Astrocyte (in vitro differentiated cells and primary cell): Measurements from ENCODE around the gene MS4A4A. TPM values are rescaled to one million over a fixed set of nuclear protein-coding genes. Genes with fewer than 3 reads are reported as not detected.

Experiments
- DNase-seq: peaks from one replicate; pipeline ENCODE4 v3.0.0-alpha.2; 2010; ENCODE audit warnings: low read depth
- FAIRE-seq: peaks from 2 replicates; lab custom pipeline; 2011; peaks lifted over from hg19 to GRCh38; lab: Jason Lieb, UNC
- H2AFZ ChIP-seq: 2 replicates; pipeline ENCODE4 v1.6.0; 2012; ENCODE audit warnings: low read depth, low read length, inconsistent platforms
- H3K27ac ChIP-seq: 2 replicates; pipeline ENCODE4 v1.5.1; 2011; ENCODE audit warnings: low read depth, low read length, inconsistent platforms
- H3K27me3 ChIP-seq: 2 replicates; pipeline ENCODE4 v1.6.0; 2011; ENCODE audit warnings: low read length, inconsistent platforms; ENCODE audit not compliant: insufficient read depth
- H3K36me3 ChIP-seq: 2 replicates; pipeline ENCODE4 v1.5.1; 2011; ENCODE audit warnings: low read length, inconsistent platforms; ENCODE audit not compliant: insufficient read depth
- H3K4me1 ChIP-seq: 2 replicates; pipeline ENCODE4 v1.5.1; 2011; ENCODE audit warnings: low read length, inconsistent platforms; ENCODE audit not compliant: insufficient read depth
- H3K4me2 ChIP-seq: 2 replicates; pipeline ENCODE4 v1.6.0; 2012; ENCODE audit warnings: low read length, inconsistent platforms
- H3K4me3 ChIP-seq: 2 replicates; pipeline ENCODE4 v1.5.1; 2011; ENCODE audit warnings: low read depth, mild to moderate bottlenecking, low read length, inconsistent platforms; ENCODE audit not compliant: insufficient read depth
- H3K79me2 ChIP-seq: 2 replicates; pipeline ENCODE4 v1.6.0; 2012; ENCODE audit warnings: mild to moderate bottlenecking, low read length, inconsistent platforms; ENCODE audit not compliant: insufficient read depth
- H3K9ac ChIP-seq: 2 replicates; pipeline ENCODE4 v1.6.0; 2012; ENCODE audit warnings: mild to moderate bottlenecking, low read length, inconsistent platforms
- H3K9me3 ChIP-seq: 2 replicates; pipeline ENCODE4 v1.5.1; 2012; ENCODE audit warnings: low read depth, mild to moderate bottlenecking, low read length, inconsistent platforms; ENCODE audit not compliant: insufficient read depth
- H4K20me1 ChIP-seq: 2 replicates; pipeline ENCODE4 v1.6.0; 2012; ENCODE audit warnings: low read length, inconsistent platforms; ENCODE audit not compliant: insufficient read depth
- H3K27ac Mint-ChIP-seq: one replicate; pipeline ENCODE4 v1.8.0; 2021; ENCODE audit warnings: mild to moderate bottlenecking, mixed read lengths; ENCODE audit not compliant: unreplicated experiment
- H3K27me3 Mint-ChIP-seq: one replicate; pipeline ENCODE4 v1.8.0; 2021; ENCODE audit warnings: low read depth, mixed read lengths; ENCODE audit not compliant: unreplicated experiment
- H3K36me3 Mint-ChIP-seq: one replicate; pipeline ENCODE4 v1.8.0; 2021; ENCODE audit warnings: low read depth, mixed read lengths; ENCODE audit not compliant: unreplicated experiment
- H3K4me1 Mint-ChIP-seq: one replicate; pipeline ENCODE4 v1.8.0; 2021; ENCODE audit warnings: low read depth, mixed read lengths; ENCODE audit not compliant: unreplicated experiment
- H3K4me3 Mint-ChIP-seq: one replicate; pipeline ENCODE4 v1.8.0; 2021; ENCODE audit warnings: mild to moderate bottlenecking, moderate library complexity, mixed read lengths; ENCODE audit not compliant: unreplicated experiment
- H3K9me3 Mint-ChIP-seq: one replicate; pipeline ENCODE4 v1.8.0; 2021; ENCODE audit warnings: mild to moderate bottlenecking, mixed read lengths; ENCODE audit not compliant: unreplicated experiment
- CTCF ChIP-seq: IDR thresholded peaks from 2 replicates; pipeline ENCODE4 v1.5.1; 2011; ENCODE audit warnings: low read depth, mild to moderate bottlenecking, inconsistent platforms, low read length, moderate library complexity; ENCODE audit not compliant: insufficient read depth
- EZH2 ChIP-seq: IDR thresholded peaks from 2 replicates; pipeline ENCODE4 v1.6.1; 2012; ENCODE audit warnings: mild to moderate bottlenecking, low read length, inconsistent platforms; ENCODE audit not compliant: insufficient read depth
- total RNA-seq: library from RNA; stranded (reverse); gene quantifications from 2 replicates; pipeline ENCODE4 v1.2.1, GENCODE V29; 2021

MS4A4A gene
- total RNA-seq, 1 donor from 2014 or later = 0.32 TPM

- Histone ChIP-seq H3K27me3 (no peaks in the 10 kb centered on the region), H3K36me3 (no peaks in the 10 kb centered on the region), H3K27ac (no peak overlapping the region), H2AFZ (no peak overlapping the region), H4K20me1 (no peaks in the 10 kb centered on the region), H3K4me1 (no peaks in the 10 kb centered on the region), H3K4me2 (no peak overlapping the region), H3K79me2 (no peaks in the 10 kb centered on the region), H3K4me3 (no peak overlapping the region), H3K9me3 (peaks cover 5% of the 10 kb centered on the region), H3K9ac (no peak overlapping the region)
- FAIRE-seq = no peak
- no peak overlapping the region for H3K4me3 Mint-ChIP-seq
- H3K27ac Mint-ChIP-seq = no peak overlapping the region
- no peaks in the 10 kb centered on the region for H3K4me1 Mint-ChIP-seq
- peaks cover 2% of the 10 kb centered on the region for H3K27me3 Mint-ChIP-seq
- H3K36me3 Mint-ChIP-seq = no peaks in the 10 kb centered on the region
- DNase-seq = no peak
- TF ChIP-seq EZH2 (no peak), CTCF (no peak)
- peaks cover 9% of the 10 kb centered on the region for H3K9me3 Mint-ChIP-seq
These were observed 77.3 kb downstream of the MS4A4A start for GRCh38 chr11:60357771-60358170.

Other genes starting within 250 kb of the MS4A4A start
- gene OOSP2, start 240.3 kb upstream of the MS4A4A start, total RNA-seq = not detected in 2 replicates
- not detected in 2 replicates for gene MS4A3, start 224.0 kb upstream of the MS4A4A start, total RNA-seq
- not detected in 2 replicates for gene MS4A2, start 192.0 kb upstream of the MS4A4A start, total RNA-seq
- gene MS4A6A, start 97.6 kb upstream of the MS4A4A start, total RNA-seq = not detected in 2 replicates
- gene MS4A4E, start 37.5 kb upstream of the MS4A4A start, total RNA-seq = not detected in 2 replicates
- not detected in 2 replicates for gene MS4A6E, start 46.6 kb downstream of the MS4A4A start, total RNA-seq
- gene MS4A7, start 97.9 kb downstream of the MS4A4A start, total RNA-seq = not detected in 2 replicates
- gene MS4A14, start 115.8 kb downstream of the MS4A4A start, total RNA-seq = not detected in 2 replicates
- gene MS4A5, start 148.9 kb downstream of the MS4A4A start, total RNA-seq = not detected in 2 replicates
- not detected in 2 replicates for gene MS4A1, start 175.2 kb downstream of the MS4A4A start, total RNA-seq
- 0.31 TPM in 1 of 2 replicates, not detected in the other for gene MS4A12, start 212.1 kb downstream of the MS4A4A start, total RNA-seq
- not detected in 2 replicates for gene MS4A13, start 234.7 kb downstream of the MS4A4A start, total RNA-seq